Karpas-422 (cell line): ENCODE data around the gene PPP2R3B. TPM values are rescaled to one million over a fixed set of nuclear protein-coding genes. Genes with fewer than 3 reads are reported as not detected.
"Not testable (repeated sequence)": the region's sequence is repeated elsewhere in the genome, so short reads cannot be mapped to it uniquely, and the experiment has no call there.

ENCODE experiments used
- DNase-seq: peaks from one replicate; pipeline ENCODE4 v3.0.0-alpha.2; 2015
- H2AFZ ChIP-seq: fragments of 200-600 bp; sonication (generic); 2 replicates; pipeline ENCODE4 v1.6.1; 2014; ENCODE audit warnings: antibody characterized with exemption, low read length, mixed read lengths
- H3K27ac ChIP-seq: fragments of 200-600 bp; sonication (generic); 2 replicates; pipeline ENCODE4 v1.5.1; 2014; ENCODE audit warnings: mild to moderate bottlenecking, low read length, moderate library complexity
- H3K27me3 ChIP-seq: fragments of 200-600 bp; sonication (generic); 2 replicates; pipeline ENCODE4 v1.6.1; 2014; ENCODE audit warnings: low read length, mixed read lengths
- H3K36me3 ChIP-seq: fragments of 200-600 bp; sonication (generic); 2 replicates; pipeline ENCODE4 v1.6.1; 2014; ENCODE audit warnings: low read length, mixed read lengths; ENCODE audit not compliant: insufficient read depth
- H3K4me1 ChIP-seq: fragments of 200-600 bp; sonication (generic); 2 replicates; pipeline ENCODE4 v1.6.1; 2014; ENCODE audit warnings: mild to moderate bottlenecking, low read length, mixed read lengths
- H3K4me2 ChIP-seq: fragments of 200-600 bp; sonication (generic); 2 replicates; pipeline ENCODE4 v1.6.1; 2014; ENCODE audit warnings: low read length, low read depth, mild to moderate bottlenecking; ENCODE audit not compliant: poor library complexity, severe bottlenecking
- H3K4me3 ChIP-seq: fragments of 200-600 bp; sonication (generic); 2 replicates; pipeline ENCODE4 v1.5.1; 2014; ENCODE audit warnings: mild to moderate bottlenecking, antibody characterized with exemption, low read length, mixed read lengths
- H3K79me2 ChIP-seq: fragments of 200-600 bp; sonication (generic); 2 replicates; pipeline ENCODE4 v1.6.1; 2014; ENCODE audit warnings: mild to moderate bottlenecking, low read length, mixed read lengths
- H3K9ac ChIP-seq: fragments of 200-600 bp; sonication (generic); 2 replicates; pipeline ENCODE4 v1.6.0; 2014; ENCODE audit warnings: low read length
- H3K9me2 ChIP-seq: fragments of 200-600 bp; sonication (generic), shearing (Covaris generic); replicated peaks from 2 replicates; pipeline ENCODE4 v1.6.0; 2014; ENCODE audit warnings: mild to moderate bottlenecking, low read length, moderate library complexity; ENCODE audit not compliant: insufficient read depth
- H3K9me3 ChIP-seq: fragments of 300-700, 200-600 bp; sonication (generic); 2 replicates; pipeline ENCODE4 v1.6.1; 2014; ENCODE audit warnings: low read length, mixed read lengths
- H4K20me1 ChIP-seq: fragments of 200-600 bp; sonication (generic); 2 replicates; pipeline ENCODE4 v1.6.1; 2014; ENCODE audit warnings: mild to moderate bottlenecking, antibody characterized with exemption, low read length, low read depth; ENCODE audit not compliant: insufficient read depth
- total RNA-seq: library from RNA; depleted of rRNA; stranded (reverse); fragments of >200 nt; shearing (Covaris generic); gene quantifications from 2 replicates; pipeline ENCODE4 v1.2.3, GENCODE V29; 2014; ENCODE audit warnings: low replicate concordance

The PPP2R3B gene
- total RNA-seq, 1 experiment from 2014 or later, result 23.2 TPM

DNA sequence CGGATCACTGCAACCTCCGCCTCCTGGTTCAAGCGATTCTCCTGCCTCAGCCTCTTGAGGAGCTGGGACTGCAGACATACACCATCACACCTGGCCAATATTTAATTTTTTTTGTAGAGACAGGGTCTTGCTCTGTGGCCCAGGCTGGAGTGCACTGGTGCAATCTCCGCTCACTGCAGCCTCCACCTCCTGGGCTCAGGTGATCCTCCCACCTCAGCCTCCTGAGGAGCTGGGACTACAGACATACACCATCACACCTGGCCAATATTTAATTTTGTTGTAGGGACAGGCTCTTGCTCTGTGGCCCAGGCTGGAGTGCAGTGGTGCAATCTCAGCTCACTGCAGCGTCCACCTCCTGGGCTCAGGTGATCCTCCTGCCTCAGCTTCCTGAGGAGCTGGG, 28.8 kb upstream of the PPP2R3B start:
- not testable (repeated sequence) for H3K27ac ChIP-seq, H3K36me3 ChIP-seq, H3K79me2 ChIP-seq, H3K9me3 ChIP-seq, H3K27me3 ChIP-seq, H3K4me2 ChIP-seq, H4K20me1 ChIP-seq, H3K4me3 ChIP-seq, H3K9ac ChIP-seq, DNase-seq, H3K9me2 ChIP-seq, H3K4me1 ChIP-seq, H2AFZ ChIP-seq

DNA sequence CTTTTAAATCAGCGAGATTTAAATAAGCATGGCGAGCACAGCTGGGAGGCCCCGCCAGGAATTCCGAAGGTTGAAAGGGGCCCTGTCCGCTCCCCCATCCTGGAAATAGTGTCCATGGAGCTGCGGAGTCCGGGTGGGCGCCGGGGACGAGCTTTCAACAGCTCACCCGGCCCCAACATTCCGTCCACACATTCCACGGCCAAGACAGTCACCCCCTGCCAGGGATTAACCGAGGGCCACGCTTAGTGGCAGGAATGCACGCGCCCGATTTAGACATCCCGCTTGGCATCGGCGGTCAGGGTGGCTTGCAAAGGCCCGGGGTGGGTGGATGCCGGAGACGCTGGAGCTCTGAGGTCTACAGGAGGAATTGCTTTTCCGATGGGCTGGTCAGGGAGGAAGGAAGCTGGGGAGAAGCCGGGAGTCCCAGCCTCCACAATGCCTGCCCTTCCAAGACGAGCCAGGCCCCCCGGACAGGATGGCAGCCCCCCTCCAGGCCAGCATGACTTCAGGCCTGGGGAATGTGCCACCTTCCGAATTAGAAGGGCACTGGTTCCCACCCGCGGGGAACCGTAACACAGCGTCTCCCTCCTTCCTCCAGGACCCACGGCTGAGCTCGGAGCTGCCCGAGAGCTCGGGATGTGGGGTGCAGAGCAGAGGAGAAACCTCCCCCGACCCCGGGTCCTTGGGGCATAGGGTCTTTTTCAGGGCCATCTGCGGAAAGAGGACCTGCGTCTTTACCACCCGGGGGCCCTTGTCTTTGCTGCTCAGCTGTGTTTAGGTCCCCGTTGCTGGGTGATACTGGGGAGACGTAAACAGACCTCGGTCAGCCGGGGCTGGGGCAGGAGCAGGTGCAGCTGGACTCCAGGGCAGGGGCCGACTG, 26.9 kb upstream of the PPP2R3B start:
- no peak for DNase-seq
- Histone ChIP-seq H3K27ac (no peak overlapping the region), H3K9me2 (no peaks in the 10 kb centered on the region), H3K36me3 (no peaks in the 10 kb centered on the region), H3K27me3 (no peaks in the 10 kb centered on the region), H2AFZ (no peak overlapping the region), H3K4me3 (no peak overlapping the region), H3K4me1 (no peaks in the 10 kb centered on the region), H3K4me2 (no peak overlapping the region), H3K9me3 (no peaks in the 10 kb centered on the region), H3K9ac (no peak overlapping the region), H4K20me1 (no peaks in the 10 kb centered on the region), H3K79me2 (no peaks in the 10 kb centered on the region)

DNA sequence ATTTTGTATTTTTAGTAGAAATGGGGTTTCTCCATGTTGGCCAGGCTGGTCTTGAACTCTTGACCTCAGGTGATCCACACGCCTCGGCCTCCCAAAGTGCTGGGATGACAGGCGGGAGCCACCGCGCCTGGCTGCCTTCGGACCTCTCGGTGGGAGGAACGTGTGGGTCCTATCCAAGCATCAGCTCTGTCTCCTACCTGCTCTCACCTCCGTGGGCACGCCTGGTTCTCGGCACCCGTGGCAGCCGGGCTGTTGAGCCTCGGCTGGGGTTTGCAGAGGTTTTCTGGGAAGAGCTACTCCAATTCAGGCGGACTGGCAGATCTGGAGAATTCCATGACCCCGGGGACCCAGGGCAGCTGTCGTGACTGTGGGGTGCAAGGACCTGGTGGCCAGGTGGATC, 23.6 kb upstream of the PPP2R3B start:
- no peaks in the 10 kb centered on the region for H3K79me2 ChIP-seq
- no peaks in the 10 kb centered on the region for H3K36me3 ChIP-seq
- H3K27ac ChIP-seq, result no peak overlapping the region
- H3K9ac ChIP-seq, result no peak overlapping the region
- H3K9me3 ChIP-seq, result no peaks in the 10 kb centered on the region
- H3K4me3 ChIP-seq, result no peak overlapping the region
- H4K20me1 ChIP-seq, result no peaks in the 10 kb centered on the region
- H2AFZ ChIP-seq, result no peak overlapping the region
- no peaks in the 10 kb centered on the region for H3K4me1 ChIP-seq
- H3K9me2 ChIP-seq, result no peaks in the 10 kb centered on the region
- no peak for DNase-seq
- H3K27me3 ChIP-seq, result no peaks in the 10 kb centered on the region
- H3K4me2 ChIP-seq, result no peak overlapping the region

DNA sequence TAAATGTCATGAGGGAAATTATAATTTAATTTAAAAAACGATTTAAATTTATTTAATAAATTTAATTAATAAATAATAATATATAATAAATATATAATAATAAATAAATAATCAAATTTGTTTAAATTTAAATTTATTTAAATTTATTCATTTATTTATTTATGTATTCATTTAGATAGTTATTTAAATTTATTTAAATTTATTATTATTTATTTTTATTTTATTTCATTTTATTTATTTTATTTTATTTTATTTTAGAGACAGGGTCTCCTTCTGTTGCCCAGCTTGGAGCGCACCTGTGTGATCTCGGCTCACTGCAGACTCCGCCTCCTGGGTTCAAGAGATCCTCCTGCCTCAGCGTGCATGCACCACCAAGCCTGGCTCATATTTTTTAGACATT, 18.4 kb upstream of the PPP2R3B start:
- no peaks in the 10 kb centered on the region for H3K36me3 ChIP-seq
- H3K4me2 ChIP-seq, result no peak overlapping the region
- H3K27me3 ChIP-seq, result no peaks in the 10 kb centered on the region
- H4K20me1 ChIP-seq, result no peaks in the 10 kb centered on the region
- H3K4me3 ChIP-seq, result no peak overlapping the region
- no peak overlapping the region for H2AFZ ChIP-seq
- H3K4me1 ChIP-seq, result no peaks in the 10 kb centered on the region
- no peaks in the 10 kb centered on the region for H3K9me2 ChIP-seq
- no peak for DNase-seq
- no peak overlapping the region for H3K27ac ChIP-seq
- no peaks in the 10 kb centered on the region for H3K9me3 ChIP-seq
- H3K9ac ChIP-seq, result no peak overlapping the region
- no peaks in the 10 kb centered on the region for H3K79me2 ChIP-seq

DNA sequence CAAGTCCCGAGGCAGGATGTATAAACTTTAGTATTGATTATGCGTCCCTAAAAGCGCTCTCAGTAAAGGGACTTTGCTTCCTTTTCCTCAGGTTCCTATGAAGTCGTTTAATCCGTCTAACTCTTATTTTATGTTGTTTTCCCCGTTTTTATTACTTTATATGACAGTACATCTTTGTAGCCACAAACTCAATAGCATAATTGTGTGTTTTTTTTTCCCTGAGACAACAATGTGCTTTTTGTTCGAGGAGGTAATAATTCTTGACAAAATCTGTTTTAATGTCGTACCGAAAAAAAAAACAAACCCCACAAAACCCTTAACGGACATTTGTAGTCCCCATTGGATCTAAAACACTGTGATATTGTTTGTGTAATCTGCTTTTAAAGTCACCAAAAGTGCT, 17.9 kb upstream of the PPP2R3B start:
- Histone ChIP-seq H3K4me1 (no peaks in the 10 kb centered on the region), H2AFZ (no peak overlapping the region), H4K20me1 (no peaks in the 10 kb centered on the region), H3K9me3 (no peaks in the 10 kb centered on the region), H3K79me2 (no peaks in the 10 kb centered on the region), H3K36me3 (no peaks in the 10 kb centered on the region), H3K4me3 (no peak overlapping the region), H3K4me2 (no peak overlapping the region), H3K9ac (no peak overlapping the region), H3K27ac (no peak overlapping the region), H3K27me3 (no peaks in the 10 kb centered on the region), H3K9me2 (no peaks in the 10 kb centered on the region)
- DNase-seq, result no peak

DNA sequence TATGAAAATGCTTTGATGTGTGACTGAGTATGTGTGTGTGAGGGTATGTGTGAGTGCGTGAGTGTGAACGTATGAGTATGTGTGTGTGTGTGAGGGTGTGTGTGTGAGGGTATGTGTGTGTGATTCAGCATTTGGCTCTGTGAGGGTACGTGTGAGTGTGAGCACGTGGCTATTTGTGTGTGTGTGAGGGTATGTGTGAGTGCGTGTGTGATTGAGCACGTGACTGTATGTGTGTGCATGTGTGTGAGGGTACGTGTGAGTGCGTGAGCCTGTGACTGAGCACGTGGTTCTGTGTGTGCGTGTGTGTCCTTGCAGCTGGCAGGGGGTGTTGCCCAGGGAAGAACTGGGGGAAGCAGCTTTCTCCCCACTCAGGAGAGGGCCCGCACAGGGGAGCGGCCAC, 16.1 kb upstream of the PPP2R3B start:
- Histone ChIP-seq H3K9ac (no peak overlapping the region), H3K4me3 (no peak overlapping the region), H4K20me1 (no peaks in the 10 kb centered on the region), H3K36me3 (no peaks in the 10 kb centered on the region), H3K9me3 (no peaks in the 10 kb centered on the region), H3K27ac (no peak overlapping the region), H3K9me2 (no peaks in the 10 kb centered on the region), H3K27me3 (no peaks in the 10 kb centered on the region), H3K79me2 (no peaks in the 10 kb centered on the region), H3K4me2 (no peak overlapping the region), H2AFZ (no peak overlapping the region), H3K4me1 (no peaks in the 10 kb centered on the region)
- DNase-seq, result no peak

DNA sequence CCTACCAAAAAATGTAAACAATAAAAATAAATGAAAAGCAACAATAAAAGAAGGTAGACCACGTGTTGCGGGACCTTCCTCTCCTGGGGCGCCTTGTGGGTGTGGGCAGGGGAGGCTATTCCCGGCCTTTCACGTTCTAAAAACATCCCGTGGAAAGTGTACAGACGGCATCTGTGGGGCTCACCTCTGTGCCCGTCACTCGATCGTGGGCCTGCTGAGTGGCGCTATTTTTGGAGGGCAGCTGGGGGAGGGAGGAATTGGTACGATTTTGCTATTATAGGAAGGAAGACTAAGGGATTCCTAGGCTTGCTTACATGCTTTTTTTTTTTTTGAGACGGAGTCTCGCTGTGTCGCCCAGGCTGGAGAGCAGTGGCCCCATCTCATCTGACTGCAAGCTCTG, 13.6 kb upstream of the PPP2R3B start:
- Histone ChIP-seq H3K36me3 (no peaks in the 10 kb centered on the region), H2AFZ (no peak overlapping the region), H3K4me3 (no peak overlapping the region), H3K9ac (no peak overlapping the region), H3K4me1 (no peaks in the 10 kb centered on the region), H3K9me2 (no peaks in the 10 kb centered on the region), H4K20me1 (no peaks in the 10 kb centered on the region), H3K4me2 (no peak overlapping the region), H3K79me2 (no peaks in the 10 kb centered on the region), H3K27ac (no peak overlapping the region), H3K9me3 (no peaks in the 10 kb centered on the region), H3K27me3 (no peaks in the 10 kb centered on the region)
- DNase-seq, result no peak

DNA sequence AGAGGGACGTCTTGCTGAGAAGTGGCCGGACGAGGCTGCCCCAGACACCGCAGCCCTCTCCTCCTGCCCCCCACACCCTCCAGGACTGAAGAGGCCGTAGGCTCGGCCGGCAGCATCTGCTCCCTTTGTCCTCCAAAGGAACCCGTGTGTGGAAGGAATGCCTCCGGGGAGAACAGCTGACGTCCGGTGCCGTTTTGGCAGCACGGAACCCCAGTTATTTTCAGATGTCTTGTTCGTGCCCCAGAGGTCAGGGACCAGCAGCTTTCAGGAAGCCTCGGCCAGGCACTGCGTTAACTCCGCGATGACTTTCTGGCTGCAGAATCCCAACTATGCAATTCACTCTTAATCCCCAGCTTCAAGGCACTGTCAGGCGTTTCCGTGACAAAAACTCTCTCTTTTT, 10.9 kb upstream of the PPP2R3B start:
- Histone ChIP-seq H3K27me3 (no peaks in the 10 kb centered on the region), H3K79me2 (no peaks in the 10 kb centered on the region), H3K4me3 (no peak overlapping the region), H3K9me3 (no peaks in the 10 kb centered on the region), H3K4me2 (no peak overlapping the region), H3K4me1 (no peaks in the 10 kb centered on the region), H3K36me3 (no peaks in the 10 kb centered on the region), H3K9ac (no peak overlapping the region), H3K27ac (no peak overlapping the region), H2AFZ (no peak overlapping the region), H3K9me2 (no peaks in the 10 kb centered on the region), H4K20me1 (no peaks in the 10 kb centered on the region)
- DNase-seq, result no peak
